GM19099 (cell line): ENCODE data around the gene SOCS6.

ENCODE experiments used
- POLR2A ChIP-seq: IDR thresholded peaks from 3 replicates; pipeline ENCODE4 v1.6.1; 2011; ENCODE audit warnings: low read depth; ENCODE audit not compliant: insufficient read length; ENCODE audit errors: extremely low read depth

The SOCS6 gene

GRCh38 chr18:70280007-70280925 is 8.6 kb upstream of the SOCS6 start:
- TF ChIP-seq POLR2A: no peak

- no peak for TF ChIP-seq POLR2A
Observed at GRCh38 chr18:70284976-70285620, 3.7 kb upstream of the SOCS6 start.

GRCh38 chr18:70287731-70288130 is 1.1 kb upstream of the SOCS6 start:
- TF ChIP-seq POLR2A: no peak

DNA sequence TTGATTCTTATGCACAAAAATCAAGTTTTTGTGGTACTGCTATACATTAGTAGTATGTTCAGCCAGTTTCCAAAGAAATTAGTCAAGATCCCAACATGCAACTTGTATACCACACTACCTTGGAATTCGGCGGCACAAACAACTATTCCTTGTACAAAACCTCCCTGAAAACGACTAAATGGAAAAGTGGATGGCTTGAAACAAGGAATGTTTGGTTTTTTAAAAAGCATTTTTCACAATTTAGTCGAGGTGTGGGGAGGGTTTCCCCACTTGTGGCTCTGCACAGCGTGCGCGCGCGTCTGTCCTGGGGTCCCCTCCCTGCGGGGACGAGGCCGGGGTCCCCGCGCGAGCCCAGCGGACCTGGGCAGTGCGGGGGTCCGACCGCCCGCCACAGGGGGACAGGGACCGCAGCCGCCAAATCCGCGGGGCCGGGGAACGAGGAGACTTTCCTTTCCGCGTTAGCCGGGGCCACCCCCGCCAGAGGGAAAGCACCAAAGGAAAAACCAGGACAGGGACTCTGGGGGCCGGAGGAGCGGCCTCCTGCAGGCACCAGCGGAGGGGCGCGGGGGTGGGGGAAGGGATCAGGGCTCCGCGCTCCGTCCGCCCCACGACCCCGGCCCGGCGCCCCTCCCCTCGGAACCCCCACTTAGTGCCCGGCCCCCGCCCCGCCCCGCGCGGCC is 534 bp upstream of the SOCS6 start:
- no peak for TF ChIP-seq POLR2A

GRCh38 chr18:70289351-70290312 is 787 bp downstream of the SOCS6 start:
- no peak for TF ChIP-seq POLR2A

- no peak for TF ChIP-seq POLR2A
Observed at GRCh38 chr18:70290482-70291294, 1.8 kb downstream of the SOCS6 start.

DNA sequence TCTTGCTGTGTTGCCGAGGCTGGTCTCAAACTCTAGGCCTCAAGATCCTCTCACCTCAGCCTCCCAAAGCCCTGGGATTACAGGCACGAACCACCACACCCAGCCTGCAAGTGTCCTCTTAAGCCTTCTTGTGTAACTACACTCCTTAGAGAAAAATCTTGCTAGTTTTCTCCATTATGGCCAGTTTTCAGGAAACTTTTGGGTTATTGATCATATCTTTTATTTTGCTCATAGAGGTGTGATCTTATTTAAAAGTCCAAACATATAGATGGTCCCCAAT is 2.4 kb downstream of the SOCS6 start:
- TF ChIP-seq POLR2A: no peak

DNA sequence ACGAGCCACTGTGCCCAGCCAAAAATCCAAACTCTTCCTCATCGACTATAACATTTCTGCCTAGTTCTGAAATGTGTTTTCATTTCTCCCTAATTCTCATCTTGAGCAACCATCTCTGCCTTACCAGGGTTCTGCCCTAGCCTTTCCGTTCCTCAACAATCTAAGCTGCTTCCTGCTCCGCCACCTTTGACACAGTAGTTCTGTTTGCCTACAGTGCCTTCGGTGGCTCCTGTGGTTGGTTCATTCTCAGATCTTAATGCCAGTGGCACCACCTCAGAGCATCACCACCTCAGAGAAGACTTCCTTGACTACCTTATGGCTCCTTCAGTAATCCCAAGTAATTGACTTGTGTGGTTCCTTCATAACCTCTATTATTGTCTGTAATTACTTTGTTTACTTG is 3.8 kb downstream of the SOCS6 start:
- TF ChIP-seq POLR2A: no peak

GRCh38 chr18:70293166-70293565 is 4.3 kb downstream of the SOCS6 start:
- TF ChIP-seq POLR2A: no peak

- no peak for TF ChIP-seq POLR2A
Observed at GRCh38 chr18:70294471-70295191, 5.8 kb downstream of the SOCS6 start.

- TF ChIP-seq POLR2A: no peak
Observed at GRCh38 chr18:70295192-70296188, 6.6 kb downstream of the SOCS6 start.

DNA sequence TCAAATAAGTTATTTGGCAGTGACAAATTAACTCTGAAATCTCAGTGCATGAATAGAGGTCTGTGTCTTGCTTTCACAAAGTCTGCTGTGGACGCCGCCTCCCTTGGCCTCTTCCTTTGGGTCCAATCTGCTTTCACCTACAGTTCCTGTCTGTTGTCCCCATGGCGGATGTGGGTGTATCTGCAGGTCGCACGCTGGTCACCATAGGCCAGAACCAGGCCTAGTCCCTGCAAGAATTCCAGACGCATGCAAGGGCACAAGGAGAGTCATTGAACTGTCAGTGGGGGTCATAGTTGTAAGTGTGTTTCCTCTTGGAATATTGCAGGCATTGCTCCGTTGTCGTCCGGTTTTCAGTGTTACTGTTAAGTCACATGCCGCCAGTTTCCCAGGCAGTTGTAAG is 7.4 kb downstream of the SOCS6 start:
- no peak for TF ChIP-seq POLR2A

- no peak for TF ChIP-seq POLR2A
Observed at GRCh38 chr18:70296781-70297180, 7.9 kb downstream of the SOCS6 start.

- TF ChIP-seq POLR2A: no peak
Observed at GRCh38 chr18:70299393-70299792, 10.5 kb downstream of the SOCS6 start.
